ENCODE measurements around the gene NSL1.
"Not testable (repeated sequence)": the region's sequence is repeated elsewhere in the genome, so short reads cannot be mapped to it uniquely, and the experiment has no call there.

DNA sequence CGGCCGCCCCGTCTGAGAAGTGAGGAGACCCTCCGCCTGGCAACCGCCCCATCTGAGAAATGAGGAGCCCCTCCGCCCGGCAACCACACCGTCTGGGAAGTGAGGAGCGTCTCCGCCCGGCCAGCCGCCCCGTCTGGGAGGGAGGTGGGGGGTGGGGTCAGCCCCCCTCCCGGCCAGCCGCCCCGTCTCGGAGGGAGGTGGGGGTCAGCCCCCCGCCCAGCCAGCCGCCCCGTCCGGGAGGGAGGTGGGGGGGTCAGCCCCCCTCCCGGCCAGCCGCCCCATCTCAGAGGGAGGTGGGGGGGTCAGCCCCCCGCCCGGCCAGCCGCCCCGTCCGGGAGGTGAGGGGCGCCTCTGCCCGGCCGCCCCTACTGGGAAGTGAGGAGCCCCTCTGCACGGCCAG lies 12.5 kb downstream of the NSL1 start:
- TF ChIP-seq, protein P1, sequence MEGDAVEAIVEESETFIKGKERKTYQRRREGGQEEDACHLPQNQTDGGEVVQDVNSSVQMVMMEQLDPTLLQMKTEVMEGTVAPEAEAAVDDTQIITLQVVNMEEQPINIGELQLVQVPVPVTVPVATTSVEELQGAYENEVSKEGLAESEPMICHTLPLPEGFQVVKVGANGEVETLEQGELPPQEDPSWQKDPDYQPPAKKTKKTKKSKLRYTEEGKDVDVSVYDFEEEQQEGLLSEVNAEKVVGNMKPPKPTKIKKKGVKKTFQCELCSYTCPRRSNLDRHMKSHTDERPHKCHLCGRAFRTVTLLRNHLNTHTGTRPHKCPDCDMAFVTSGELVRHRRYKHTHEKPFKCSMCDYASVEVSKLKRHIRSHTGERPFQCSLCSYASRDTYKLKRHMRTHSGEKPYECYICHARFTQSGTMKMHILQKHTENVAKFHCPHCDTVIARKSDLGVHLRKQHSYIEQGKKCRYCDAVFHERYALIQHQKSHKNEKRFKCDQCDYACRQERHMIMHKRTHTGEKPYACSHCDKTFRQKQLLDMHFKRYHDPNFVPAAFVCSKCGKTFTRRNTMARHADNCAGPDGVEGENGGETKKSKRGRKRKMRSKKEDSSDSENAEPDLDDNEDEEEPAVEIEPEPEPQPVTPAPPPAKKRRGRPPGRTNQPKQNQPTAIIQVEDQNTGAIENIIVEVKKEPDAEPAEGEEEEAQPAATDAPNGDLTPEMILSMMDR (IDR thresholded peaks at IDR 0.05), result not testable (repeated sequence)
- not testable (repeated sequence) for TF ChIP-seq POLR2A, EP300 (IDR thresholded peaks at IDR 0.05)

Measured in tibial nerve (tissue), 4 donors.